ENCODE measurements around the gene PGS1. TPM values are rescaled to one million over a fixed set of nuclear protein-coding genes. Genes with fewer than 3 reads are reported as not detected.

Gene PGS1
- total RNA-seq, 4 donors from 2014 or later: 30.4 to 40.3 (median 39.9) TPM

GRCh38 chr17:78358538-78359320 is 19.7 kb upstream of the PGS1 start:
- DNase-seq (ENCODE audit: low spot score in 2 of 2): no peak
- H3K4me3 ChIP-seq (ENCODE audit: low read depth, poor library complexity, severe bottlenecking): peak overlapping the region; percentile 53
- intact Hi-C loops (cut with DNase I; ENCODE audit: low total_unique reads): loop anchor here (1.0 kb wide), 1 partner anchor 16 kb away; no protein-coding TSS in a partner anchor
- 36 to 41% methylated on average over 22 to 55 of the region's 72 CpGs for WGBS, 2 donors
- TF ChIP-seq POLR2A (IDR thresholded peaks at IDR 0.05): no peak
- TF ChIP-seq CTCF (IDR thresholded peaks at IDR 0.05): no peak

GRCh38 chr17:78359321-78359996 is 19.0 kb upstream of the PGS1 start:
- 0 to 2% methylated on average over 8 to 20 of the region's 70 CpGs for WGBS, 2 donors
- TF ChIP-seq POLR2A (IDR thresholded peaks at IDR 0.05) (no peak), CTCF (IDR thresholded peaks at IDR 0.05) (no peak)
- H3K4me3 ChIP-seq (ENCODE audit: low read depth, poor library complexity, severe bottlenecking): peak overlapping the region; percentile 53
- intact Hi-C loops (cut with DNase I; ENCODE audit: low total_unique reads): loop anchor here (1.0 kb wide), 1 partner anchor 17 kb away; no protein-coding TSS in a partner anchor
- peak in 1 of 2 donors; percentile 91 for DNase-seq (ENCODE audit: low spot score in 2 of 2)

- intact Hi-C loops (cut with DNase I; ENCODE audit: low total_unique reads): loop anchor here (1.0 to 2.0 kb wide), 2 partner anchors 18 to 61 kb away; no protein-coding TSS in a partner anchor
- 0 to 1% methylated on average over 11 to 17 of the region's 59 CpGs for WGBS, 2 donors
- peak within 1 kb of the TSS; percentile 53 for H3K4me3 ChIP-seq (ENCODE audit: low read depth, poor library complexity, severe bottlenecking)
- peak; percentile 94 to 99 for DNase-seq (ENCODE audit: low spot score in 2 of 2)
- TF ChIP-seq CTCF (IDR thresholded peaks at IDR 0.05): no peak
- peak in 1 of 2 donors; percentile 81 for TF ChIP-seq POLR2A (IDR thresholded peaks at IDR 0.05)
These were observed 18.5 kb upstream of the PGS1 start, which contains the start of gene SOCS3 for GRCh38 chr17:78359997-78360370. Gene SOCS3 (minus strand): TSS chr17:78360077. CDS start chr17:78359095, 982 bp downstream.

- intact Hi-C loops (cut with DNase I; ENCODE audit: low total_unique reads): loop anchor here (2.0 kb wide), 1 partner anchor 60 kb away; no protein-coding TSS in a partner anchor
- peak; percentile 86 to 98 for DNase-seq (ENCODE audit: low spot score in 2 of 2)
- peak in 1 of 3 donors; percentile 91 for TF ChIP-seq CTCF (IDR thresholded peaks at IDR 0.05)
- TF ChIP-seq POLR2A (IDR thresholded peaks at IDR 0.05): no peak
- H3K4me3 ChIP-seq (ENCODE audit: low read depth, poor library complexity, severe bottlenecking): no peak overlapping the region
- 5 to 8% methylated on average over 21 to 27 of the region's 49 CpGs for WGBS, 2 donors
These were observed 17.9 kb upstream of the PGS1 start for GRCh38 chr17:78360371-78361224.

GRCh38 chr17:78361225-78361701 is 17.2 kb upstream of the PGS1 start:
- WGBS, 2 donors: 62 to 71% methylated on average over 12 of the region's 12 CpGs
- TF ChIP-seq POLR2A (IDR thresholded peaks at IDR 0.05): no peak
- TF ChIP-seq CTCF (IDR thresholded peaks at IDR 0.05): no peak
- intact Hi-C loops (cut with DNase I; ENCODE audit: low total_unique reads): loop anchor here (2.0 kb wide), 1 partner anchor 60 kb away; no protein-coding TSS in a partner anchor
- H3K4me3 ChIP-seq (ENCODE audit: low read depth, poor library complexity, severe bottlenecking): no peak overlapping the region
- DNase-seq (ENCODE audit: low spot score in 2 of 2): no peak
